ENCODE measurements around the gene KLHL25.

- TF ChIP-seq POLR2AphosphoS5 (IDR thresholded peaks at IDR 0.05; ENCODE audit: borderline replicate concordance, low read depth, low read length) = no peak
- TF ChIP-seq EZH2 (IDR thresholded peaks at IDR 0.05) = no peak
Measured at GRCh38 chr15:85756411-85757072, 38.2 kb downstream of the KLHL25 start.
